H1 (cell line): ENCODE data around the gene KLHL26. TPM values are rescaled to one million over a fixed set of nuclear protein-coding genes. Genes with fewer than 3 reads are reported as not detected.

ENCODE experiments used
- BRCA1 ChIP-seq: IDR thresholded peaks from 2 replicates; pipeline ENCODE4 v1.6.1; 2012; ENCODE audit warnings: low read depth, low read length, improper control_type of control experiment
- CHD7 ChIP-seq: fragments of 300-600 bp; sonication (generic); IDR thresholded peaks from 2 replicates; pipeline ENCODE4 v1.7.1; 2012; ENCODE audit warnings: low read length, moderate library complexity, mild to moderate bottlenecking, inconsistent platforms; ENCODE audit not compliant: insufficient replicate concordance
- CREB1 ChIP-seq: IDR thresholded peaks from 2 replicates; pipeline ENCODE4 v1.6.1; 2012; ENCODE audit warnings: inconsistent platforms
- HDAC6 ChIP-seq: IDR thresholded peaks from one replicate; pipeline ENCODE4 v1.7.1; 2012; ENCODE audit warnings: low read depth, mild to moderate bottlenecking, inconsistent platforms, low read length, moderate library complexity
- KDM5A ChIP-seq: fragments of 200-600 bp; IDR thresholded peaks from 2 replicates; pipeline ENCODE4 v1.7.1; 2012; ENCODE audit warnings: mild to moderate bottlenecking, low read length, inconsistent platforms, mixed read lengths
- SIN3A ChIP-seq, 2 experiments: IDR thresholded peaks in 1 of 2; conservative IDR thresholded peaks in 1 of 2; 2 replicates each; pipeline ENCODE4 v1.6.1; 2011 to 2012; ENCODE audit warnings: low read length in 2 of 2, improper control_type of control experiment in 1 of 2, low read depth in 1 of 2, mild to moderate bottlenecking in 1 of 2
- SRF ChIP-seq: IDR thresholded peaks from 2 replicates; pipeline ENCODE4 v1.6.1; 2011; ENCODE audit warnings: mild to moderate bottlenecking, low read depth, low read length, moderate library complexity
- ZNF274 ChIP-seq: IDR thresholded peaks from 2 replicates; pipeline ENCODE4 v1.7.0; 2012; ENCODE audit warnings: low read length, borderline replicate concordance; ENCODE audit errors: extremely low read depth
- polyA plus RNA-seq, 7 experiments: library from polyadenylated mRNA; depleted of rRNA in 3 of 7; stranded (reverse) in 5 of 7; unstranded in 2 of 7; fragments of >200 nt in 5 of 7; fragments of 200-250 nt in 2 of 7; gene quantifications; 1 replicate in 5 of 7; 2 replicates in 1 of 7; 4 replicates in 1 of 7; pipeline versions ENCODE4 v1.2.1 to v1.2.3, GENCODE V29; 2011 to 2013; ENCODE audit warnings: missing spikeins in 2 of 7, mixed read lengths in 2 of 7
- total RNA-seq: library from RNA; stranded (reverse); fragmentation: NEBNext Ultra II Directional; extraction: Animal tissue kit (Norgen Biotek cat#: 25700); gene quantifications from 2 replicates; pipeline ENCODE4 v1.2.1, GENCODE V29; 2021

The KLHL26 gene
- total and polyA plus RNA-seq, 2 of the 8 experiments (the other 6 are each of a cell fraction or from before 2014, with no cell fraction given): 2.2 to 8.8 TPM

- TF ChIP-seq CHD7 (no peak), SRF (no peak), KDM5A (no peak), ZNF274 (no peak), HDAC6 (no peak), SIN3A (conservative IDR thresholded peaks at IDR 0.05 in 1 of 2, IDR thresholded peaks at IDR 0.05 in 1 of 2; ENCODE audit: low read depth in 1 of 2, low read length in 2 of 2) (no peak), CREB1 (no peak), BRCA1 (no peak)
- TF ChIP-seq, all 59 proteins: peak for 0
Observed at GRCh38 chr19:18668744-18669523, 32.1 kb downstream of the KLHL26 start (continued).
